Testis (tissue), 2 donors: ENCODE measurements around the gene RYR3.

Experiments used
- CTCF ChIP-seq, 3 experiments: fragments of 450-650 bp in 2 of 3; fragments of 200-600 bp in 1 of 3; sonication (generic) in 1 of 3; IDR thresholded peaks; one replicate each; pipeline ENCODE4 v1.5.1; 2016 to 2019; ENCODE audit warnings: antibody characterized with exemption in 3 of 3, mild to moderate bottlenecking in 2 of 3, moderate library complexity in 1 of 3
- POLR2A ChIP-seq: fragments of 450-650 bp; IDR thresholded peaks from one replicate; pipeline ENCODE4 v1.6.1; 2017; ENCODE audit warnings: antibody characterized with exemption, mild to moderate bottlenecking, moderate library complexity

GRCh38 chr15:33678176-33678575 lies 367.4 kb downstream of the RYR3 start:
- no peak for TF ChIP-seq CTCF (IDR thresholded peaks at IDR 0.05)
- TF ChIP-seq POLR2A, result no peak
